ENCODE results near the gene CCDC7. TPM values are rescaled to one million over a fixed set of nuclear protein-coding genes. Genes with fewer than 3 reads are reported as not detected.
"Not testable (repeated sequence)": the region's sequence is repeated elsewhere in the genome, so short reads cannot be mapped to it uniquely, and the experiment has no call there.

Gene CCDC7
- total and polyA plus RNA-seq, 2 experiments from 2014 or later: 2.0 to 10.0 TPM

DNA sequence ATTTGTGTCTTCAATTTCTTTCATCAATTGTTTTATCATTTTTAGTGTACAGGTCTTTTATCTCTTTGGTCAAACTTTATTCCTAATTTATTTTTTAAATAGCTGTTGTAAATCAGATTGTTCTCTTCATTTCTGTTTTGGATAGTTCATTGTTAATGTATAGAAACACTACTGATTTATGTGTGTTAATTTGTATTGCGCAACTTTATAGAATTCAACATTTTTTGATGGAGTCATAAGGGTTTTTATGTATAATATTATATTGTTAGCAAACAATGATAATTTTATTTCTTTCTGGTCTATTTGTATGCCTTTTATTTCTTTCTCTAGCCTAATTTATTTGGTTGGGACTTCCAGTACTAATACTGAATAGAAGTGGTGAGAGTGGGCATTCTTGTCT is 181.2 kb downstream of the CCDC7 start:
- H3K27ac ChIP-seq: no peak overlapping the region
- H3K4me3 ChIP-seq: no peak overlapping the region
- no peaks in the 10 kb centered on the region for H4K20me1 ChIP-seq (ENCODE audit: insufficient read depth, poor library complexity, severe bottlenecking)
- no peaks in the 10 kb centered on the region for H3K9me2 ChIP-seq (replicated peaks; ENCODE audit: insufficient read depth)
- H3K79me2 ChIP-seq: no peaks in the 10 kb centered on the region
- H3K9me3 ChIP-seq (ENCODE audit: low read depth): peaks cover 9% of the 10 kb centered on the region
- TF ChIP-seq, protein P1, sequence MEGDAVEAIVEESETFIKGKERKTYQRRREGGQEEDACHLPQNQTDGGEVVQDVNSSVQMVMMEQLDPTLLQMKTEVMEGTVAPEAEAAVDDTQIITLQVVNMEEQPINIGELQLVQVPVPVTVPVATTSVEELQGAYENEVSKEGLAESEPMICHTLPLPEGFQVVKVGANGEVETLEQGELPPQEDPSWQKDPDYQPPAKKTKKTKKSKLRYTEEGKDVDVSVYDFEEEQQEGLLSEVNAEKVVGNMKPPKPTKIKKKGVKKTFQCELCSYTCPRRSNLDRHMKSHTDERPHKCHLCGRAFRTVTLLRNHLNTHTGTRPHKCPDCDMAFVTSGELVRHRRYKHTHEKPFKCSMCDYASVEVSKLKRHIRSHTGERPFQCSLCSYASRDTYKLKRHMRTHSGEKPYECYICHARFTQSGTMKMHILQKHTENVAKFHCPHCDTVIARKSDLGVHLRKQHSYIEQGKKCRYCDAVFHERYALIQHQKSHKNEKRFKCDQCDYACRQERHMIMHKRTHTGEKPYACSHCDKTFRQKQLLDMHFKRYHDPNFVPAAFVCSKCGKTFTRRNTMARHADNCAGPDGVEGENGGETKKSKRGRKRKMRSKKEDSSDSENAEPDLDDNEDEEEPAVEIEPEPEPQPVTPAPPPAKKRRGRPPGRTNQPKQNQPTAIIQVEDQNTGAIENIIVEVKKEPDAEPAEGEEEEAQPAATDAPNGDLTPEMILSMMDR (IDR thresholded peaks at IDR 0.05; ENCODE audit: poor library complexity): no peak
- TF ChIP-seq EZH2phosphoT487 (IDR thresholded peaks at IDR 0.05; ENCODE audit: low read depth, severe bottlenecking, unreplicated experiment) (no peak), EZH2 (IDR thresholded peaks at IDR 0.05; ENCODE audit: borderline replicate concordance) (no peak)
- no peaks in the 10 kb centered on the region for H3K4me1 ChIP-seq (ENCODE audit: insufficient read depth)
- no peak for DNase-seq (ENCODE audit: low spot score)
- no peak overlapping the region for H2AFZ ChIP-seq
- no peak overlapping the region for H3K4me2 ChIP-seq
- H3K36me3 ChIP-seq (replicated peaks; ENCODE audit: insufficient read depth, low read depth): no peaks in the 10 kb centered on the region
- WGBS (ENCODE audit: low lambda C conversion rate, missing lambda C conversion rate): 0% methylated on average over 1 of the region's 1 CpG
- no peaks in the 10 kb centered on the region for H3K27me3 ChIP-seq

DNA sequence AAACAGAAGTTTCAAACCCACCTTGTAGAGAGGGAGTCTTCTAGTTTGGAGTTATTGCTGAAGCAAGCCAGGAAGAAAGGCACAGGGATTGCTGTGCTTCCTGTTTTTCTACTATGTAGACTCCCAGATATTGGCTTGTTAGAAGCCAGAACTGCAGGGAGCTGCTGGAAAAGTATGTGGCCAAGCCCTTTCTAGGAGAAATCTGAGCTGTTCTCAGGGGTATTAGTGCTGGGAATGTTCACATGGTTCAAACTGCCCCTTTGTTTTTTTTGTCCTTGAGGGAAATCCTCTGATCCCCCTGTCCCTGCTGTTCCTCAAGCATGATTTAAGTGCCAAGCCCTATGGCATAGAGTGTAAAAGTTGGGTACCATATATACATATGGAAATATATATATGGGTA is 184.0 kb downstream of the CCDC7 start:
- H3K79me2 ChIP-seq: no peaks in the 10 kb centered on the region
- no peak for TF ChIP-seq EZH2 (IDR thresholded peaks at IDR 0.05; ENCODE audit: borderline replicate concordance)
- no peak for TF ChIP-seq EZH2phosphoT487 (IDR thresholded peaks at IDR 0.05; ENCODE audit: low read depth, severe bottlenecking, unreplicated experiment)
- TF ChIP-seq, protein P1 (IDR thresholded peaks at IDR 0.05; ENCODE audit: poor library complexity): no peak
- no peaks in the 10 kb centered on the region for H3K4me1 ChIP-seq (ENCODE audit: insufficient read depth)
- H3K9me2 ChIP-seq (replicated peaks; ENCODE audit: insufficient read depth): no peaks in the 10 kb centered on the region
- no peak overlapping the region for H3K4me2 ChIP-seq
- H4K20me1 ChIP-seq (ENCODE audit: insufficient read depth, poor library complexity, severe bottlenecking): no peaks in the 10 kb centered on the region
- H3K27ac ChIP-seq: no peak overlapping the region
- no peak overlapping the region for H2AFZ ChIP-seq
- no peaks in the 10 kb centered on the region for H3K27me3 ChIP-seq
- no peak for DNase-seq (ENCODE audit: low spot score)
- H3K36me3 ChIP-seq (replicated peaks; ENCODE audit: insufficient read depth, low read depth): no peaks in the 10 kb centered on the region
- no peak overlapping the region for H3K4me3 ChIP-seq
- H3K9me3 ChIP-seq (ENCODE audit: low read depth): peaks cover 9% of the 10 kb centered on the region

DNA sequence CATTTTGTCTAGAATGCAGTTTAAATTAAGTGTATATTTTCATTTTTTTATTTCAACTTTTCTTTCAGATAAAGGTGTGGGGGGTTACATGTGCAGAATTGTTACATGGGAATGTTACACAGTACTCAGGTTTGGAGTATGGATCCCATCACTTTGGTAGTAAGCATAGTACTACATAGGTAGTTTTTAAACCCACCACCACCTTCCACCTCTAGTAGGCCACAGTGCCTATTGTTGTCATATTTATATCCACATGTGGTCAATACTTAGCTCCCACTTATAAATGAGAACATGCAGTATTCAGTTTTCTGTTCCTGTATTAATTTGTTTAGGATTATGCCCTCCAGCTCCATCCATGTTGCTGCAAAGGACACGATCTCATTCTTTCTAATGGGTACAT is 200.6 kb downstream of the CCDC7 start:
- Histone ChIP-seq H3K27ac (no peak overlapping the region), H3K27me3 (no peaks in the 10 kb centered on the region), H3K4me1 (ENCODE audit: insufficient read depth) (no peaks in the 10 kb centered on the region), H2AFZ (no peak overlapping the region), H3K4me3 (no peak overlapping the region), H3K9me2 (replicated peaks; ENCODE audit: insufficient read depth) (no peaks in the 10 kb centered on the region), H3K9me3 (ENCODE audit: low read depth) (no peaks in the 10 kb centered on the region), H4K20me1 (ENCODE audit: insufficient read depth, poor library complexity, severe bottlenecking) (no peaks in the 10 kb centered on the region), H3K79me2 (no peaks in the 10 kb centered on the region), H3K4me2 (no peak overlapping the region), H3K36me3 (replicated peaks; ENCODE audit: insufficient read depth, low read depth) (no peaks in the 10 kb centered on the region)
- TF ChIP-seq EZH2 (IDR thresholded peaks at IDR 0.05; ENCODE audit: borderline replicate concordance) (no peak), EZH2phosphoT487 (IDR thresholded peaks at IDR 0.05; ENCODE audit: low read depth, severe bottlenecking, unreplicated experiment) (no peak)
- TF ChIP-seq, protein P1 (IDR thresholded peaks at IDR 0.05; ENCODE audit: poor library complexity): no peak
- WGBS (ENCODE audit: low lambda C conversion rate, missing lambda C conversion rate): 40% methylated on average over 1 of the region's 1 CpG
- DNase-seq (ENCODE audit: low spot score): no peak

DNA sequence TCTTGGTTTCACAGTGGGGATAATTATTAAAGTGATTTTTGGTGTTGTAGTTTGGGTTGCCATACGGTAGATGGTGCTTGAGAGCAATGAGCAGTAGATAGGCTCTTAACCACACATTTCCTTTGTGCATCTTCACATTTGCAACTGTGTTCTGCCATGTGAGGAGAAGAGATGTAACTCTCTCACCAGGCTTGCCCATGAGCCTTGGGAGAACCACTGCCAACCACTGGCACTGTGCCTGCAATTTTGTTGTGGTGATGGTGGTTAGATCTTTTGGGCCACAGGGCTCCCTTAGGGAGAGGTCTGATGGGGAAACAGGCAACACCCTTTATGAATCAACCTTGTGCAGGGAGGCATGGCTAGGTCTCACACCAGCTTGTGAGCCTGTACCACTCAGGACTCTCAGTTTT is 204.3 kb downstream of the CCDC7 start:
- Histone ChIP-seq H3K9me3 (ENCODE audit: low read depth) (no peaks in the 10 kb centered on the region), H3K4me3 (no peak overlapping the region), H3K27ac (no peak overlapping the region), H2AFZ (no peak overlapping the region), H3K4me2 (no peak overlapping the region), H4K20me1 (ENCODE audit: insufficient read depth, poor library complexity, severe bottlenecking) (no peaks in the 10 kb centered on the region), H3K9me2 (replicated peaks; ENCODE audit: insufficient read depth) (no peaks in the 10 kb centered on the region), H3K79me2 (no peaks in the 10 kb centered on the region), H3K27me3 (no peaks in the 10 kb centered on the region), H3K4me1 (ENCODE audit: insufficient read depth) (no peaks in the 10 kb centered on the region), H3K36me3 (replicated peaks; ENCODE audit: insufficient read depth, low read depth) (no peaks in the 10 kb centered on the region)
- DNase-seq (ENCODE audit: low spot score): no peak
- TF ChIP-seq EZH2phosphoT487 (IDR thresholded peaks at IDR 0.05; ENCODE audit: low read depth, severe bottlenecking, unreplicated experiment): no peak
- TF ChIP-seq, protein P1 (IDR thresholded peaks at IDR 0.05; ENCODE audit: poor library complexity): no peak
- TF ChIP-seq EZH2 (IDR thresholded peaks at IDR 0.05; ENCODE audit: borderline replicate concordance): no peak
- WGBS (ENCODE audit: low lambda C conversion rate, missing lambda C conversion rate): 78% methylated on average over 1 of the region's 1 CpG

DNA sequence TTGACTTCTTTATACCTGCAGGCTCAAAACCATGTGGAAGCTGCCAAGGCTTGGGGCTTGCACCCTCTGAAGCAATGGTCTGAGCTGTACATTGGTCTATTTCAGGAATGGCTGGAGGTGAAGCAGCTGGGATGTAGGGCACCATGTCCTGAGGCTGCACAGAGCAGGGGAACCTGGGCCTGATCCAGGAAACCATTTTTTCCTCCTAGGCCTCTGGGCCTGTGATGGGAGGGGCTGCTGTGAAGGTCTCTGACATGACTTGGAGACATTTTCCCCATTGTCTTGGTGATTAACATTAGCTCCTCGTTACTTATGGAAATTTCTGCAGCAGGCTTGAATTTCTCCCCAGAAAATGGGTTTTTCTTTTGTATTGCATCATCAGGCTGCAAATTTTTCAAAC is 211.5 kb downstream of the CCDC7 start:
- DNase-seq (ENCODE audit: low spot score); H3K4me1 ChIP-seq (ENCODE audit: insufficient read depth): not testable (repeated sequence)
- WGBS (ENCODE audit: low lambda C conversion rate, missing lambda C conversion rate): 56% methylated on average over 1 of the region's 1 CpG

More for the DNA sequence above, 211.5 kb downstream of the CCDC7 start:
- not testable (repeated sequence) for H3K27me3 ChIP-seq; H3K79me2 ChIP-seq; H3K36me3 ChIP-seq (replicated peaks; ENCODE audit: insufficient read depth, low read depth); H3K27ac ChIP-seq; H3K4me3 ChIP-seq; H3K4me2 ChIP-seq; H3K9me2 ChIP-seq (replicated peaks; ENCODE audit: insufficient read depth); H3K9me3 ChIP-seq (ENCODE audit: low read depth); H2AFZ ChIP-seq; H4K20me1 ChIP-seq (ENCODE audit: insufficient read depth, poor library complexity, severe bottlenecking)
